Sigmoid colon (tissue), 4 donors: ENCODE measurements around the gene LCE2D.

ENCODE experiments used
- POLR2AphosphoS5 ChIP-seq, 4 donors: sonication (generic); formaldehyde crosslinking; IDR thresholded peaks; one replicate each; pipeline ENCODE4 v1.6.1; 2017; ENCODE audit warnings: antibody characterized with exemption in 4 of 4
- TF ChIP-seq, protein P1 (sequence below), 4 experiments: fragments of 450-650 bp in 3 of 4; fragments of 200-600 bp in 1 of 4; IDR thresholded peaks; one replicate each; pipeline ENCODE4 v1.5.1; 2016 to 2019; ENCODE audit warnings: antibody characterized with exemption in 4 of 4, mild to moderate bottlenecking in 3 of 4, moderate library complexity in 2 of 4

DNA sequence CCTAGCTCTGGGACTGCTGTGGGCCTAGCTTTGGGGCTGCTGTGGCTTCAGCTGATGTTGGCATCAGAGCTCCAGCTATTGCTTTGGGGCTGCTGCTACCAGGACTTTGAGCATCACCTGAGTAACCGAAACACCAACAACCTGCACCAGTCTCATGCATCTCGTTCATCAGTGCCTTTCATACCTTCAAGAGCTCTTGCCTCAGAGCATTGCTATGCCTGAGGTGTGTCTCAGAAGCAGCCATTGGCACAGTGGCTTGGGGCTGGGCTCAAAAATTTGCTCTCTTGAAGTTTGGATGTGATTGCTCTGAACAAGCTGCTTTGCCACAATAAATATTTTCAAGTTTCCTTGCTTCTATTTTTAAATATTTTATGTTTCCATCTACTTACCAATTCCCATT is 6.7 kb upstream of the LCE2D start:
- TF ChIP-seq, protein P1, sequence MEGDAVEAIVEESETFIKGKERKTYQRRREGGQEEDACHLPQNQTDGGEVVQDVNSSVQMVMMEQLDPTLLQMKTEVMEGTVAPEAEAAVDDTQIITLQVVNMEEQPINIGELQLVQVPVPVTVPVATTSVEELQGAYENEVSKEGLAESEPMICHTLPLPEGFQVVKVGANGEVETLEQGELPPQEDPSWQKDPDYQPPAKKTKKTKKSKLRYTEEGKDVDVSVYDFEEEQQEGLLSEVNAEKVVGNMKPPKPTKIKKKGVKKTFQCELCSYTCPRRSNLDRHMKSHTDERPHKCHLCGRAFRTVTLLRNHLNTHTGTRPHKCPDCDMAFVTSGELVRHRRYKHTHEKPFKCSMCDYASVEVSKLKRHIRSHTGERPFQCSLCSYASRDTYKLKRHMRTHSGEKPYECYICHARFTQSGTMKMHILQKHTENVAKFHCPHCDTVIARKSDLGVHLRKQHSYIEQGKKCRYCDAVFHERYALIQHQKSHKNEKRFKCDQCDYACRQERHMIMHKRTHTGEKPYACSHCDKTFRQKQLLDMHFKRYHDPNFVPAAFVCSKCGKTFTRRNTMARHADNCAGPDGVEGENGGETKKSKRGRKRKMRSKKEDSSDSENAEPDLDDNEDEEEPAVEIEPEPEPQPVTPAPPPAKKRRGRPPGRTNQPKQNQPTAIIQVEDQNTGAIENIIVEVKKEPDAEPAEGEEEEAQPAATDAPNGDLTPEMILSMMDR (IDR thresholded peaks at IDR 0.05), result no peak
- TF ChIP-seq POLR2AphosphoS5 (IDR thresholded peaks at IDR 0.05), result no peak
